Measurements from ENCODE around the gene KRT10. TPM values are rescaled to one million over a fixed set of nuclear protein-coding genes. Genes with fewer than 3 reads are reported as not detected.

Gene KRT10
- total and polyA plus RNA-seq, 2 experiments from 2014 or later = 9.6 to 123 TPM

GRCh38 chr17:40827746-40828453, 5.5 kb upstream of the KRT10 start:
- Histone ChIP-seq H3K4me1 (ENCODE audit: insufficient read depth) (peaks cover 4% of the 10 kb centered on the region; the same call in 1 of the 2 replicates), H3K4me3 (no peak overlapping the region), H3K79me2 (replicated peaks; ENCODE audit: insufficient read depth) (no peaks in the 10 kb centered on the region), H3K4me2 (no peak overlapping the region), H3F3A (replicated peaks; ENCODE audit: low read depth) (no peaks in the 10 kb centered on the region), H3K27me3 (ENCODE audit: insufficient read depth) (peaks cover 76% of the 10 kb centered on the region), H2AFZ (no peak overlapping the region), H4K20me1 (replicated peaks; ENCODE audit: insufficient read depth) (peaks cover 14% of the 10 kb centered on the region; the same call in 1 of the 2 replicates), H3K27ac (ENCODE audit: low read depth) (no peak overlapping the region), H3K9me2 (ENCODE audit: insufficient read depth) (no peaks in the 10 kb centered on the region), H3K36me3 (ENCODE audit: insufficient read depth) (no peaks in the 10 kb centered on the region)
- peaks cover 5% of the 10 kb centered on the region for H3K4me1 Mint-ChIP-seq
- H3K9me3 Mint-ChIP-seq = no peaks in the 10 kb centered on the region
- no peak overlapping the region for H3K27ac Mint-ChIP-seq
- H3K36me3 Mint-ChIP-seq (ENCODE audit: low read depth) = no peaks in the 10 kb centered on the region
- H3K4me3 Mint-ChIP-seq = no peak overlapping the region
- TF ChIP-seq CREB1 (CRISPR knock-in tag; IDR thresholded peaks at IDR 0.05; ENCODE audit: low read depth) (no peak), ZNF114 (CRISPR knock-in tag; IDR thresholded peaks at IDR 0.05) (no peak), NANOG (IDR thresholded peaks at IDR 0.05; ENCODE audit: borderline replicate concordance) (no peak)
- TF ChIP-seq, protein P1, sequence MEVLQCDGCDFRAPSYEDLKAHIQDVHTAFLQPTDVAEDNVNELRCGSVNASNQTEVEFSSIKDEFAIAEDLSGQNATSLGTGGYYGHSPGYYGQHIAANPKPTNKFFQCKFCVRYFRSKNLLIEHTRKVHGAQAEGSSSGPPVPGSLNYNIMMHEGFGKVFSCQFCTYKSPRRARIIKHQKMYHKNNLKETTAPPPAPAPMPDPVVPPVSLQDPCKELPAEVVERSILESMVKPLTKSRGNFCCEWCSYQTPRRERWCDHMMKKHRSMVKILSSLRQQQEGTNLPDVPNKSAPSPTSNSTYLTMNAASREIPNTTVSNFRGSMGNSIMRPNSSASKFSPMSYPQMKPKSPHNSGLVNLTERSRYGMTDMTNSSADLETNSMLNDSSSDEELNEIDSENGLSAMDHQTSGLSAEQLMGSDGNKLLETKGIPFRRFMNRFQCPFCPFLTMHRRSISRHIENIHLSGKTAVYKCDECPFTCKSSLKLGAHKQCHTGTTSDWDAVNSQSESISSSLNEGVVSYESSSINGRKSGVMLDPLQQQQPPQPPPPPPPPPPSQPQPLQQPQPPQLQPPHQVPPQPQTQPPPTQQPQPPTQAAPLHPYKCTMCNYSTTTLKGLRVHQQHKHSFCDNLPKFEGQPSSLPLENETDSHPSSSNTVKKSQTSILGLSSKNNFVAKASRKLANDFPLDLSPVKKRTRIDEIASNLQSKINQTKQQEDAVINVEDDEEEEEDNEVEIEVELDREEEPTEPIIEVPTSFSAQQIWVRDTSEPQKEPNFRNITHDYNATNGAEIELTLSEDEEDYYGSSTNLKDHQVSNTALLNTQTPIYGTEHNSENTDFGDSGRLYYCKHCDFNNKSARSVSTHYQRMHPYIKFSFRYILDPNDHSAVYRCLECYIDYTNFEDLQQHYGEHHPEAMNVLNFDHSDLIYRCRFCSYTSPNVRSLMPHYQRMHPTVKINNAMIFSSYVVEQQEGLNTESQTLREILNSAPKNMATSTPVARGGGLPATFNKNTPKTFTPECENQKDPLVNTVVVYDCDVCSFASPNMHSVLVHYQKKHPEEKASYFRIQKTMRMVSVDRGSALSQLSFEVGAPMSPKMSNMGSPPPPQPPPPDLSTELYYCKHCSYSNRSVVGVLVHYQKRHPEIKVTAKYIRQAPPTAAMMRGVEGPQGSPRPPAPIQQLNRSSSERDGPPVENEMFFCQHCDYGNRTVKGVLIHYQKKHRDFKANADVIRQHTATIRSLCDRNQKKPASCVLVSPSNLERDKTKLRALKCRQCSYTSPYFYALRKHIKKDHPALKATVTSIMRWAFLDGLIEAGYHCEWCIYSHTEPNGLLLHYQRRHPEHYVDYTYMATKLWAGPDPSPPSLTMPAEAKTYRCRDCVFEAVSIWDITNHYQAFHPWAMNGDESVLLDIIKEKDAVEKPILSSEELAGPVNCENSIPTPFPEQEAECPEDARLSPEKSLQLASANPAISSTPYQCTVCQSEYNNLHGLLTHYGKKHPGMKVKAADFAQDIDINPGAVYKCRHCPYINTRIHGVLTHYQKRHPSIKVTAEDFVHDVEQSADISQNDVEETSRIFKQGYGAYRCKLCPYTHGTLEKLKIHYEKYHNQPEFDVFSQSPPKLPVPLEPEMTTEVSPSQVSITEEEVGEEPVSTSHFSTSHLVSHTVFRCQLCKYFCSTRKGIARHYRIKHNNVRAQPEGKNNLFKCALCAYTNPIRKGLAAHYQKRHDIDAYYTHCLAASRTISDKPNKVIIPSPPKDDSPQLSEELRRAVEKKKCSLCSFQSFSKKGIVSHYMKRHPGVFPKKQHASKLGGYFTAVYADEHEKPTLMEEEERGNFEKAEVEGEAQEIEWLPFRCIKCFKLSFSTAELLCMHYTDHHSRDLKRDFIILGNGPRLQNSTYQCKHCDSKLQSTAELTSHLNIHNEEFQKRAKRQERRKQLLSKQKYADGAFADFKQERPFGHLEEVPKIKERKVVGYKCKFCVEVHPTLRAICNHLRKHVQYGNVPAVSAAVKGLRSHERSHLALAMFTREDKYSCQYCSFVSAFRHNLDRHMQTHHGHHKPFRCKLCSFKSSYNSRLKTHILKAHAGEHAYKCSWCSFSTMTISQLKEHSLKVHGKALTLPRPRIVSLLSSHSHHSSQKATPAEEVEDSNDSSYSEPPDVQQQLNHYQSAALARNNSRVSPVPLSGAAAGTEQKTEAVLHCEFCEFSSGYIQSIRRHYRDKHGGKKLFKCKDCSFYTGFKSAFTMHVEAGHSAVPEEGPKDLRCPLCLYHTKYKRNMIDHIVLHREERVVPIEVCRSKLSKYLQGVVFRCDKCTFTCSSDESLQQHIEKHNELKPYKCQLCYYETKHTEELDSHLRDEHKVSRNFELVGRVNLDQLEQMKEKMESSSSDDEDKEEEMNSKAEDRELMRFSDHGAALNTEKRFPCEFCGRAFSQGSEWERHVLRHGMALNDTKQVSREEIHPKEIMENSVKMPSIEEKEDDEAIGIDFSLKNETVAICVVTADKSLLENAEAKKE (CRISPR knock-in tag; IDR thresholded peaks at IDR 0.05) = no peak
- TF ChIP-seq, protein P2, sequence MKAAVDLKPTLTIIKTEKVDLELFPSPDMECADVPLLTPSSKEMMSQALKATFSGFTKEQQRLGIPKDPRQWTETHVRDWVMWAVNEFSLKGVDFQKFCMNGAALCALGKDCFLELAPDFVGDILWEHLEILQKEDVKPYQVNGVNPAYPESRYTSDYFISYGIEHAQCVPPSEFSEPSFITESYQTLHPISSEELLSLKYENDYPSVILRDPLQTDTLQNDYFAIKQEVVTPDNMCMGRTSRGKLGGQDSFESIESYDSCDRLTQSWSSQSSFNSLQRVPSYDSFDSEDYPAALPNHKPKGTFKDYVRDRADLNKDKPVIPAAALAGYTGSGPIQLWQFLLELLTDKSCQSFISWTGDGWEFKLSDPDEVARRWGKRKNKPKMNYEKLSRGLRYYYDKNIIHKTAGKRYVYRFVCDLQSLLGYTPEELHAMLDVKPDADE (IDR thresholded peaks at IDR 0.05) = no peak
- TF ChIP-seq, protein P3, sequence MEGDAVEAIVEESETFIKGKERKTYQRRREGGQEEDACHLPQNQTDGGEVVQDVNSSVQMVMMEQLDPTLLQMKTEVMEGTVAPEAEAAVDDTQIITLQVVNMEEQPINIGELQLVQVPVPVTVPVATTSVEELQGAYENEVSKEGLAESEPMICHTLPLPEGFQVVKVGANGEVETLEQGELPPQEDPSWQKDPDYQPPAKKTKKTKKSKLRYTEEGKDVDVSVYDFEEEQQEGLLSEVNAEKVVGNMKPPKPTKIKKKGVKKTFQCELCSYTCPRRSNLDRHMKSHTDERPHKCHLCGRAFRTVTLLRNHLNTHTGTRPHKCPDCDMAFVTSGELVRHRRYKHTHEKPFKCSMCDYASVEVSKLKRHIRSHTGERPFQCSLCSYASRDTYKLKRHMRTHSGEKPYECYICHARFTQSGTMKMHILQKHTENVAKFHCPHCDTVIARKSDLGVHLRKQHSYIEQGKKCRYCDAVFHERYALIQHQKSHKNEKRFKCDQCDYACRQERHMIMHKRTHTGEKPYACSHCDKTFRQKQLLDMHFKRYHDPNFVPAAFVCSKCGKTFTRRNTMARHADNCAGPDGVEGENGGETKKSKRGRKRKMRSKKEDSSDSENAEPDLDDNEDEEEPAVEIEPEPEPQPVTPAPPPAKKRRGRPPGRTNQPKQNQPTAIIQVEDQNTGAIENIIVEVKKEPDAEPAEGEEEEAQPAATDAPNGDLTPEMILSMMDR (conservative IDR thresholded peaks at IDR 0.05; ENCODE audit: low read depth in 2 of 2) = no peak
- H3K27me3 Mint-ChIP-seq (ENCODE audit: insufficient read depth, low read depth, poor library complexity) = peaks cover 9% of the 10 kb centered on the region
- ATAC-seq (no peak), DNase-seq (ENCODE audit: low spot score) (no peak)
